ENCODE measurements around the gene SNW1.

Gene SNW1

GRCh38 chr14:77760381-77761204 lies at the start of gene SNW1:
TSS of gene SNW1 (minus strand) at chr14:77761156. CDS start at chr14:77761127, 29 bp downstream.
- H3K4me3 ChIP-seq (ENCODE audit: low read depth, low read length), result peak within 1 kb of the TSS; percentile 89
- in situ Hi-C loops (cut with HindIII; ENCODE audit: low sequenced_read_pairs), result no loop called here
- peak; percentile 87 for DNase-seq (ENCODE audit: low read depth)
- no peak for TF ChIP-seq CTCF (IDR thresholded peaks at IDR 0.05; ENCODE audit: low read depth, low read length, missing control alignments)

- no peak for DNase-seq (ENCODE audit: low read depth)
- TF ChIP-seq CTCF (IDR thresholded peaks at IDR 0.05; ENCODE audit: low read depth, low read length, missing control alignments), result no peak
- in situ Hi-C loops (cut with HindIII; ENCODE audit: low sequenced_read_pairs), result no loop called here
- no peak overlapping the region for H3K4me3 ChIP-seq (ENCODE audit: low read depth, low read length)
These were observed 48.1 kb upstream of the SNW1 start for GRCh38 chr14:77809011-77809410.

GRCh38 chr14:77808250-77808649 lies 47.3 kb upstream of the SNW1 start:
- no peak for DNase-seq (ENCODE audit: low read depth)
- TF ChIP-seq CTCF (IDR thresholded peaks at IDR 0.05; ENCODE audit: low read depth, low read length, missing control alignments), result no peak
- no peak overlapping the region for H3K4me3 ChIP-seq (ENCODE audit: low read depth, low read length)
- in situ Hi-C loops (cut with HindIII; ENCODE audit: low sequenced_read_pairs), result no loop called here

GRCh38 chr14:77805706-77806105 lies 44.8 kb upstream of the SNW1 start:
- TF ChIP-seq CTCF (IDR thresholded peaks at IDR 0.05; ENCODE audit: low read depth, low read length, missing control alignments), result no peak
- in situ Hi-C loops (cut with HindIII; ENCODE audit: low sequenced_read_pairs), result no loop called here
- DNase-seq (ENCODE audit: low read depth), result no peak
- no peak overlapping the region for H3K4me3 ChIP-seq (ENCODE audit: low read depth, low read length)

GRCh38 chr14:77804592-77804991 lies 43.6 kb upstream of the SNW1 start:
- H3K4me3 ChIP-seq (ENCODE audit: low read depth, low read length), result no peak overlapping the region
- in situ Hi-C loops (cut with HindIII; ENCODE audit: low sequenced_read_pairs), result no loop called here
- no peak for TF ChIP-seq CTCF (IDR thresholded peaks at IDR 0.05; ENCODE audit: low read depth, low read length, missing control alignments)
- no peak for DNase-seq (ENCODE audit: low read depth)

GRCh38 chr14:77800814-77801213 lies 39.9 kb upstream of the SNW1 start:
- peak overlapping the region; percentile 74 for H3K4me3 ChIP-seq (ENCODE audit: low read depth, low read length)
- TF ChIP-seq CTCF (IDR thresholded peaks at IDR 0.05; ENCODE audit: low read depth, low read length, missing control alignments), result no peak
- in situ Hi-C loops (cut with HindIII; ENCODE audit: low sequenced_read_pairs), result no loop called here
- DNase-seq (ENCODE audit: low read depth), result no peak

Measured in astrocyte of the cerebellum (primary cell).